HG03280 (cell line): ENCODE data around the gene KCNMB4.

Experiments
- ATAC-seq: cut with Tn5 transposase; IDR thresholded peaks from one replicate; pipeline ENCODE4 v1.9.1; 2021; ENCODE audit warnings: mild to moderate bottlenecking, moderate library complexity; ENCODE audit not compliant: unreplicated experiment

The KCNMB4 gene

GRCh38 chr12:70430400-70430799, 64.3 kb downstream of the KCNMB4 start:
- ATAC-seq: no peak

GRCh38 chr12:70436836-70437235, 70.7 kb downstream of the KCNMB4 start:
- ATAC-seq: no peak

DNA sequence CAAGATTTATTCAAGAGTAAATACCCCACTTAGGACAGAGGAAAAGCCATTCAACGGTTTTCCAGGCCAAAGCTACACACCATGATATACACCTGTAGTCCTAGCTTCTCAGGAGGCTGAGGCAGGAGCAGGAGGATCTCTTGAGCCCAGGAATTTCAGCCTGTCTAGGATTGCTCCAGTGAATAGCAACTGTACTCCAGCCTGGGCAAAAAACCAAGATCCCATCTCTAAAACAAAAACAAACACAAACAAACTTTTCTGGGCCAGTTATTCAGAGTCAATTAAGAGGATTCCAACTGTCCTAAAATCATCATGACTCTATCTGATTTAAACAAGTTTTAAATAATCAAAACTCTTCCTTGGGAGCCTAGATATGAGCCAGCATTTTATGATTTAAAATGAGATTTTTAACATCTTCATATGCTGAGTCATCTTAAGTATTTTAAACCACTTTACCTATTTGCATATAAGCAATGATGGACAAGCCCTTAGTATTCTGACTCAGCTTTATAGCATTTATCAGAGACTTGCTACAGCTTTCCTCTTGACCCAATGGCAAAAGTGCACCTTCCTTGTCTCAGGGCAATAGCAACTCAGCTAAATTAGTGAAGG, 77.1 kb downstream of the KCNMB4 start:
- ATAC-seq: no peak

DNA sequence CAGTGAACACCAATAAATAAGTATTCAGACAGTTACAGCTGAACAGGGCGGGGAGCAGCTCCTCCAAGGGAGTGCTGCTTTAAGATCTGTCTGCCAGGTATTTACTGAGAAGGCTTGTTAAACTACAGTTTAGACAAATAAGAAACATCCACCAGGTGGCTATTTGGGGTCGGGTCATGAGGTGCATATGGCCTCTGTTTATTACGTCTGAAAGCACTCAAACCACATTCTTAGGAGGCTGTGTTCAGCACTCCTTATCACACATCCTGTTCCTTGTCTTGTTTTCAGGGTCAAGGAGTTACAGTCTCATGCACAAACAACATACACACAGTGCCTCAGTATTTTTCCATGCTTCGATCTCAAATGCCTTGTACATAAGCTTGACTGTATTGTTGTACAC, 78.8 kb downstream of the KCNMB4 start:
- ATAC-seq: no peak

DNA sequence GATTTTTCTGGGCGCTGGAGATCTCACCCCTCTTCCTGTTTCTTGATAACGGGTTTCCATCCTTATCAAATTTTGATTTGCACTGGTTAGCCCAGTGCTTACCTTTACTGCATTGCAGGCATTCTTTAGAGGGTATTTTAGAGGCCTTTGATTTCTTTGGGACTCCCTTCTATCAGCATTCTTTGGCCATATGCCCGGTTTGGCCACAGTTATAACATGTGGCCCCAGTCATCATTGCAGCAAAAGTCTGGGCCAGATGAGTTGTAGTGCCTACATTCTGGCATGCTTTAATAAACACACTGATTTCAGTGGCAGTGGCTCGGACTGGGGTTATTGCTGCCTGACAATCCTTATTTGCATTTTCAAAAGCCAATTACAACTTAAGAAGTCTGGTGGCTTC, 82.3 kb downstream of the KCNMB4 start:
- no peak for ATAC-seq

- ATAC-seq: no peak
Measured at GRCh38 chr12:70449074-70449752, 83.1 kb downstream of the KCNMB4 start.

GRCh38 chr12:70449753-70450341, 83.8 kb downstream of the KCNMB4 start:
- no peak for ATAC-seq

GRCh38 chr12:70451528-70451927, 85.4 kb downstream of the KCNMB4 start:
- no peak for ATAC-seq

DNA sequence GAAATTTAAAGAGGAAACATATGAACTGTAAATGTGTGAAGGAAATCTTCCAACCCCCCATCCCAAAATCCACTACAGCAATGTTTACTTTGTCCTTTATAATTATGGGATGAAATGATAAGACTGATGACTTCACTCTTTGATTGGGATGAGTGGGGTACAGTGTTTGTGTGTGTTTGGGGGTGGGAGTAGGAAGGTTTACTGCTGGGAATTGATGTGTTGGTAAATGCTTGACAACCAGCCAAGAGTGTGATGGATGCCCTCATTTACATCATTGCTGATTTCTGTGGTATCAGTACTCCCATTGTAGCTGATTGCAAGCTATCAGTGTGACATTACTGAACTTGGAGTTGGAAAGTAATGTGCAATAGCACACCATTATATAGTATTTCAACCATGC, 90.9 kb downstream of the KCNMB4 start:
- no peak for ATAC-seq

GRCh38 chr12:70459786-70460185, 93.7 kb downstream of the KCNMB4 start:
- ATAC-seq: no peak

DNA sequence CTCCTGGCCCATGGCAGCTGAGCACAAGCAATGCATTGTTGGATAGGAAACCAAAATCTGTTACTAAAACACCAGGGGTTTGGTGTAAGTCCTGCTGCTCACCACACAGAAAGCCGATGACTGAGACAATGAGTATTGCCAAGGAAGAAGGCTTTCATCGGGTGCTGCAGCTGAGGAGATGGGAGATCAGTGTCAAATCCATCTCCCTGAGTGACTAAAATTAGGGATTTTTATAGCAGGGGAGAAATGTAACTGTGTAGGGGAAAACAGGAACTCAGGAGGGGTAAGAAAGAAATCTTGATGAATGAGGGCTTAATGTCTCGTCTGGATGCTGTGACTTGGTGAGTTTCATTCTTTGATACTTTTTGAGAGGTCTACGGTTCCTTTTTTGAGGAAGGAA, 97.9 kb downstream of the KCNMB4 start:
- ATAC-seq: no peak

DNA sequence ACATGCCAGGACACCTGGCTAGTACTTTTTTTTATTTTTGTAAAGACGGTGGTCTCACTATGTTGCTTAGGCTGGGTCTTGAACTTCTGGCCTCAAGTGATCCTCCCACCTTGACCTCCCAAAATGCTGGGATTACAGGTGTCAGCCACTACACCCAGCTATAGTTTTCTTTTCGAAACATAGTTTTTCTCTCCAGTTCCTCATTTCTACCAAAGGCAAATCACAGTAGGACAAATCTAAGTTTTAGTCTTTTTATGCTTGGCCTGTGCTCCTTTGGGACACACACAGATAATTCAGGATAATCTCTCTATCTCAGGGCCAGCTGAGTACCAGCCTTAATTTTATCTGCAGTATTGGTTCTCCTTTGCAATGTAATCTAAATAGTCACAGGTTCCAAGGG, 100.7 kb downstream of the KCNMB4 start:
- ATAC-seq: no peak

GRCh38 chr12:70467476-70467875, 101.4 kb downstream of the KCNMB4 start:
- no peak for ATAC-seq

GRCh38 chr12:70467918-70468733, 102.0 kb downstream of the KCNMB4 start:
- ATAC-seq: no peak

DNA sequence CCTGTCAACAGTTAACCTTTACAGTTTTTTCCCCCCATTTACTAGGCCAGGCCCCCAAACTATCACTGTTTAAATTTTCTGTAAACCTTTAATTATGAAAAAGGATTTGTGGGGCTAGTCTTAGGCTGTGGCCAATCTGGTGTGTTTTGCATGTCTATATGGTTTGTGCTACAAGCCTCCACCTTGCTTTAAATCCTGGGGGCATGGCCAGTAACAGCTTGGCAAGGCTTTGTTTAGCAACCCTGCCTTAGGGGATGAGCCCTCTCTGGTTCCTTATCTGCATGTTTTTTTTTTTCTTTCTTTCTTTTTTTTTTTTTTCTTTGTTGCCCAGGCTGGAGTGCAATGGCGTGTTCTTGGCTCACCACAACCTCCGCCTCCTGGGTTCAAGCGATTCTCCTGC, 102.7 kb downstream of the KCNMB4 start:
- ATAC-seq: no peak

GRCh38 chr12:70469221-70469820, 103.2 kb downstream of the KCNMB4 start:
- ATAC-seq: no peak

GRCh38 chr12:70482764-70483163, 116.7 kb downstream of the KCNMB4 start:
- no peak for ATAC-seq
